Heart left ventricle (tissue), 13 donors: ENCODE measurements around the gene SMPDL3B.

Source experiments
- POLR2A ChIP-seq, 2 donors: fragments of 450-650 bp; IDR thresholded peaks; one replicate each; pipeline ENCODE4 v1.6.1; 2017; ENCODE audit warnings: antibody characterized with exemption in 2 of 2, mild to moderate bottlenecking in 2 of 2, moderate library complexity in 2 of 2
- TF ChIP-seq, protein P1 (sequence below), 12 donors: fragments of 200-600 bp; sonication (generic) in 4 of 12; IDR thresholded peaks; one replicate each; pipeline versions ENCODE4 v1.5.0 to v1.8.0; 2018 to 2022; ENCODE audit warnings: antibody characterized with exemption in 12 of 12, mild to moderate bottlenecking in 5 of 12
- donor health status: ischemic (EF 13 %, LVEDD 7.1; RV severe dilation, severe dysfunction).
- donor health status: DM: no; HTN: yes; CAD: no.
- donor health status: DM: no; HTN: no; CAD: no.
- donor health status: ischemic (EF 25% LVEDD 6.9; RV normal size, moderate dysfunction).
- donor health status: ischemic (EF 25% LVEDD 5.7; RV mildly dilated, moderate dysfunction).
- donor health status: ischemic (EF 35%, LVEDD 5.7; RV mildly dilated, moderate dysfunction).
- donor health status: nonischemic (EF 11% LVEDD 7.7; RV severe dilation, severe dysfunction).
- donor health status: DM: yes; HTN: yes; CAD: no.
- donor health status: PGD.
- donor health status: ischemic (EF 29% LVEDD 5.4; RV normal size, mild dysfunction).
- donor health status: nonischemic (EF 23%, LVEDD 6.1; RV moderate dilation, normal function).

DNA sequence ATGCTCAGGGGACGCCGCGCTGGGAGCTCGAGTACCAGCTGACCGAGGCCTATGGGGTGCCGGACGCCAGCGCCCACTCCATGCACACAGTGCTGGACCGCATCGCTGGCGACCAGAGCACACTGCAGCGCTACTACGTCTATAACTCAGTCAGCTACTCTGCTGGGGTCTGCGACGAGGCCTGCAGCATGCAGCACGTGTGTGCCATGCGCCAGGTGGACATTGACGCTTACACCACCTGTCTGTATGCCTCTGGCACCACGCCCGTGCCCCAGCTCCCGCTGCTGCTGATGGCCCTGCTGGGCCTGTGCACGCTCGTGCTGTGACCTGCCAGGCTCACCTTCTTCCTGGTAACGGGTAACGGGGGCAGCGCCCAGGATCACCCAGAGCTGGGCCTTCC, 23.7 kb downstream of the SMPDL3B start:
- no peak for TF ChIP-seq POLR2A (IDR thresholded peaks at IDR 0.05)
- TF ChIP-seq, protein P1, sequence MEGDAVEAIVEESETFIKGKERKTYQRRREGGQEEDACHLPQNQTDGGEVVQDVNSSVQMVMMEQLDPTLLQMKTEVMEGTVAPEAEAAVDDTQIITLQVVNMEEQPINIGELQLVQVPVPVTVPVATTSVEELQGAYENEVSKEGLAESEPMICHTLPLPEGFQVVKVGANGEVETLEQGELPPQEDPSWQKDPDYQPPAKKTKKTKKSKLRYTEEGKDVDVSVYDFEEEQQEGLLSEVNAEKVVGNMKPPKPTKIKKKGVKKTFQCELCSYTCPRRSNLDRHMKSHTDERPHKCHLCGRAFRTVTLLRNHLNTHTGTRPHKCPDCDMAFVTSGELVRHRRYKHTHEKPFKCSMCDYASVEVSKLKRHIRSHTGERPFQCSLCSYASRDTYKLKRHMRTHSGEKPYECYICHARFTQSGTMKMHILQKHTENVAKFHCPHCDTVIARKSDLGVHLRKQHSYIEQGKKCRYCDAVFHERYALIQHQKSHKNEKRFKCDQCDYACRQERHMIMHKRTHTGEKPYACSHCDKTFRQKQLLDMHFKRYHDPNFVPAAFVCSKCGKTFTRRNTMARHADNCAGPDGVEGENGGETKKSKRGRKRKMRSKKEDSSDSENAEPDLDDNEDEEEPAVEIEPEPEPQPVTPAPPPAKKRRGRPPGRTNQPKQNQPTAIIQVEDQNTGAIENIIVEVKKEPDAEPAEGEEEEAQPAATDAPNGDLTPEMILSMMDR (IDR thresholded peaks at IDR 0.05) = no peak
